ENCODE results near the gene LRP1. TPM values are rescaled to one million over a fixed set of nuclear protein-coding genes. Genes with fewer than 3 reads are reported as not detected.

LRP1 gene
- total RNA-seq, 2 experiments from 2014 or later = 1.1 to 4.4 TPM

DNA sequence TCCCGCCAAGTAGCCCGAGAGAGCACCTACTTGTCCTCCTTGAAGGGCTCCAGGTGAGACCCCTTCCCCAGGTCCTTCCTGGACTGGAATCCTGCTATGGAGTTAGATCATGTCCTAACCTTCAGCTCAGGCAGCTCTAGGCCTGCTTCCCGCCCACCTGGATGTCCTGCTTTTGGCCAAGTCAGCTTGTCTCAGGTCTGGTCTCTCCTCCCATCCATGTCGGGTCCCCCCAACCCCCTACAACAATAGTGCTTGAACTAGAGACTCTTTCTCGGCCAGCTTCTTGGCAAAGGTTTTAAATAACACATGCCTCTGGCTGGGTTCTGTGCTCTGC is 35.8 kb upstream of the LRP1 start:
- TF ChIP-seq EZH2phosphoT487 (IDR thresholded peaks at IDR 0.05; ENCODE audit: borderline replicate concordance, low read depth, low read length) = no peak
- TF ChIP-seq, protein P1, sequence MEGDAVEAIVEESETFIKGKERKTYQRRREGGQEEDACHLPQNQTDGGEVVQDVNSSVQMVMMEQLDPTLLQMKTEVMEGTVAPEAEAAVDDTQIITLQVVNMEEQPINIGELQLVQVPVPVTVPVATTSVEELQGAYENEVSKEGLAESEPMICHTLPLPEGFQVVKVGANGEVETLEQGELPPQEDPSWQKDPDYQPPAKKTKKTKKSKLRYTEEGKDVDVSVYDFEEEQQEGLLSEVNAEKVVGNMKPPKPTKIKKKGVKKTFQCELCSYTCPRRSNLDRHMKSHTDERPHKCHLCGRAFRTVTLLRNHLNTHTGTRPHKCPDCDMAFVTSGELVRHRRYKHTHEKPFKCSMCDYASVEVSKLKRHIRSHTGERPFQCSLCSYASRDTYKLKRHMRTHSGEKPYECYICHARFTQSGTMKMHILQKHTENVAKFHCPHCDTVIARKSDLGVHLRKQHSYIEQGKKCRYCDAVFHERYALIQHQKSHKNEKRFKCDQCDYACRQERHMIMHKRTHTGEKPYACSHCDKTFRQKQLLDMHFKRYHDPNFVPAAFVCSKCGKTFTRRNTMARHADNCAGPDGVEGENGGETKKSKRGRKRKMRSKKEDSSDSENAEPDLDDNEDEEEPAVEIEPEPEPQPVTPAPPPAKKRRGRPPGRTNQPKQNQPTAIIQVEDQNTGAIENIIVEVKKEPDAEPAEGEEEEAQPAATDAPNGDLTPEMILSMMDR (conservative IDR thresholded peaks at IDR 0.05; ENCODE audit: low read length) = no peak
- ChIA-PET POLR2A (interaction anchor here (0.6 to 1.4 kb wide), 3 partner anchors 12 to 20 kb away, joined by 3 to 5 read pairs (median 3); partner anchors contain the start of gene NEMP1), CTCF (ENCODE audit: unreplicated experiment) (interaction anchor here (2.9 kb wide), 1 partner anchor 23 kb away, joined by 10 read pairs; no protein-coding TSS in a partner anchor)
- Histone ChIP-seq H2AFZ (ENCODE audit: low read length) (no peak overlapping the region), H3K4me2 (ENCODE audit: low read length) (no peak overlapping the region), H3K9me3 (ENCODE audit: low read length) (no peaks in the 10 kb centered on the region), H4K20me1 (ENCODE audit: insufficient read depth, low read length) (no peaks in the 10 kb centered on the region), H3K9me2 (ENCODE audit: insufficient read depth, low read length) (no peaks in the 10 kb centered on the region), H3K36me3 (ENCODE audit: insufficient read depth, low read length) (peaks cover 47% of the 10 kb centered on the region), H3K79me2 (ENCODE audit: insufficient read depth, low read depth, low read length) (no peaks in the 10 kb centered on the region), H3K27ac (ENCODE audit: low read depth, low read length, poor library complexity, severe bottlenecking) (no peak overlapping the region), H3K4me1 (ENCODE audit: insufficient read depth, low read length, poor library complexity, severe bottlenecking) (peaks cover 36% of the 10 kb centered on the region), H3K4me3 (ENCODE audit: low read depth, low read length, poor library complexity, severe bottlenecking) (no peak overlapping the region)
- intact Hi-C loops (cut with micrococcal nuclease; ENCODE audit: unreplicated experiment) = no loop called here
- no TSS peak for BruUV-seq (replicated peaks)
- DNase-seq (ENCODE audit: low spot score) = no peak

DNA sequence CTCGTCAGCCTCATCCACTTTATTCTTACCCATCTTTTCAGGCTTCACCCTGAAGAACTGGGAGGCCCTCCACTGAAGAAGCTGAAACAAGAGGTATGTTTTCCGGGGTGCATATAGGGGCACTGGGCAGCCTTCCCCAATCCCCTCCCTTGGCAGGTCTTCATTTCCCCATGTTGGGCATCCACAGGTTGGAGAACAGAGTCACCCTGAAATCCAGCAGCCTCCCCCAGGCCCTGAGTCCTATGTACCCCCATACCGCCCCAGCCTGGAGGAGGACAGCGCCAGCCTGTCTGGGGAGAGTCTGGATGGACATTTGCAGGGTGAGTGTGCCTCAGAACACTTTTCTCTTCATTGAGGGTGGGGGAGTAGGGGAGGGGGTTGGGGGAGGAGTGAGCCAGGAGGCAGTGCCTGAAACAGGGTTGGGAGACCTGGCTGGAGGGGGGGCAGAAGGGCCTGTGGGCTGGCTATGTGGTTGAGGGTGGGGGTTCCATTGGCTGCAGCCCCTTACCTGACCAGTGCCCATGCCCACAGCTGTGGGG is 35.3 kb upstream of the LRP1 start:
- Histone ChIP-seq H3K27ac (ENCODE audit: low read depth, low read length, poor library complexity, severe bottlenecking) (no peak overlapping the region), H3K4me2 (ENCODE audit: low read length) (no peak overlapping the region)

More for the DNA sequence above, 35.3 kb upstream of the LRP1 start:
- ChIA-PET CTCF (ENCODE audit: unreplicated experiment) (interaction anchor here (2.9 kb wide), 1 partner anchor 24 kb away, joined by 10 read pairs; no protein-coding TSS in a partner anchor), POLR2A (interaction anchor here (1.1 to 1.4 kb wide), 2 partner anchors 11 to 14 kb away, joined by 3 to 5 read pairs; partner anchors contain the start of gene NEMP1)
- Histone ChIP-seq H3K79me2 (ENCODE audit: insufficient read depth, low read depth, low read length) (no peaks in the 10 kb centered on the region), H3K4me3 (ENCODE audit: low read depth, low read length, poor library complexity, severe bottlenecking) (no peak overlapping the region), H3K36me3 (ENCODE audit: insufficient read depth, low read length) (peaks cover 52% of the 10 kb centered on the region), H3K4me1 (ENCODE audit: insufficient read depth, low read length, poor library complexity, severe bottlenecking) (peaks cover 31% of the 10 kb centered on the region), H3K9me2 (ENCODE audit: insufficient read depth, low read length) (no peaks in the 10 kb centered on the region), H2AFZ (ENCODE audit: low read length) (no peak overlapping the region), H3K9me3 (ENCODE audit: low read length) (no peaks in the 10 kb centered on the region), H4K20me1 (ENCODE audit: insufficient read depth, low read length) (no peaks in the 10 kb centered on the region)
- BruUV-seq (replicated peaks) = no TSS peak
- DNase-seq (ENCODE audit: low spot score) = no peak
- no peak for TF ChIP-seq EZH2phosphoT487 (IDR thresholded peaks at IDR 0.05; ENCODE audit: borderline replicate concordance, low read depth, low read length)
- TF ChIP-seq, protein P1 (conservative IDR thresholded peaks at IDR 0.05; ENCODE audit: low read length) = no peak
- intact Hi-C loops (cut with micrococcal nuclease; ENCODE audit: unreplicated experiment) = loop anchor here (1.0 kb wide), 1 partner anchor 24 kb away; no protein-coding TSS in a partner anchor
